HuH-7.5 (cell line): Measurements from ENCODE around the gene BIRC7.
"Not testable (repeated sequence)": the region's sequence is repeated elsewhere in the genome, so short reads cannot be mapped to it uniquely, and the experiment has no call there.

Experiments used
- DNase-seq: peaks from one replicate; pipeline ENCODE4 v3.0.0; 2011; ENCODE audit warnings: low spot score

BIRC7 gene

GRCh38 chr20:63248835-63249591 is 13.3 kb downstream of the BIRC7 start:
- no peak for DNase-seq

GRCh38 chr20:63249891-63250290 is 14.2 kb downstream of the BIRC7 start:
- no peak for DNase-seq

GRCh38 chr20:63251350-63251749 is 15.6 kb downstream of the BIRC7 start:
- not testable (repeated sequence) for DNase-seq

- no peak for DNase-seq
These were observed 16.6 kb downstream of the BIRC7 start for GRCh38 chr20:63252284-63252711.

- DNase-seq, result no peak
These were observed 17.3 kb downstream of the BIRC7 start for GRCh38 chr20:63253065-63253437.

- no peak for DNase-seq
These were observed 17.9 kb downstream of the BIRC7 start for GRCh38 chr20:63253438-63254231.

- no peak for DNase-seq
These were observed 18.5 kb downstream of the BIRC7 start, which contains the start of gene NKAIN4 for GRCh38 chr20:63254232-63254605. Gene NKAIN4 (minus strand): TSS chr20:63254463. CDS start chr20:63254450, 13 bp downstream.

- DNase-seq, result no peak
These were observed 19.1 kb downstream of the BIRC7 start for GRCh38 chr20:63254606-63255384.

GRCh38 chr20:63255931-63256704 is 20.4 kb downstream of the BIRC7 start:
- DNase-seq, result no peak

- no peak for DNase-seq
These were observed 21.2 kb downstream of the BIRC7 start for GRCh38 chr20:63256954-63257353.

- DNase-seq, result no peak
These were observed 21.9 kb downstream of the BIRC7 start for GRCh38 chr20:63257629-63258028.

- no peak for DNase-seq
These were observed 23.1 kb downstream of the BIRC7 start for GRCh38 chr20:63258781-63259180.

GRCh38 chr20:63259734-63260460 is 24.2 kb downstream of the BIRC7 start:
- DNase-seq, result no peak

- DNase-seq, result no peak
These were observed 24.8 kb downstream of the BIRC7 start for GRCh38 chr20:63260521-63260920.

GRCh38 chr20:63261060-63261794 is 25.5 kb downstream of the BIRC7 start:
- DNase-seq, result no peak

- no peak for DNase-seq
These were observed 26.3 kb downstream of the BIRC7 start for GRCh38 chr20:63261795-63262528.

GRCh38 chr20:63262836-63263235 is 27.1 kb downstream of the BIRC7 start:
- DNase-seq, result no peak

GRCh38 chr20:63264000-63264399 is 28.3 kb downstream of the BIRC7 start:
- no peak for DNase-seq

- DNase-seq, result no peak
These were observed 28.8 kb downstream of the BIRC7 start for GRCh38 chr20:63264519-63264918.
